GM19043 (cell line): Measurements from ENCODE around the gene ORMDL3.
"Not testable (repeated sequence)": the region's sequence is repeated elsewhere in the genome, so short reads cannot be mapped to it uniquely, and the experiment has no call there.

Experiments
- ATAC-seq: cut with Tn5 transposase; IDR thresholded peaks from one replicate; pipeline ENCODE4 v1.9.1; 2021; ENCODE audit warnings: low read depth; ENCODE audit not compliant: unreplicated experiment

The ORMDL3 gene

GRCh38 chr17:39950871-39951348 lies 23.5 kb upstream of the ORMDL3 start:
- no peak for ATAC-seq

GRCh38 chr17:39949028-39949427 lies 21.6 kb upstream of the ORMDL3 start:
- ATAC-seq, result no peak

GRCh38 chr17:39948489-39948828 lies 21.1 kb upstream of the ORMDL3 start:
- not testable (repeated sequence) for ATAC-seq

GRCh38 chr17:39946551-39947330 lies 19.3 kb upstream of the ORMDL3 start:
- ATAC-seq, result no peak

- no peak for ATAC-seq
Measured at GRCh38 chr17:39944393-39944711, 17.0 kb upstream of the ORMDL3 start.

GRCh38 chr17:39943702-39944392 lies 16.4 kb upstream of the ORMDL3 start:
- ATAC-seq, result no peak

GRCh38 chr17:39939588-39940419 lies 12.4 kb upstream of the ORMDL3 start:
- ATAC-seq, result no peak

GRCh38 chr17:39939106-39939505 lies 11.7 kb upstream of the ORMDL3 start:
- no peak for ATAC-seq

- no peak for ATAC-seq
Measured at GRCh38 chr17:39938140-39938869, 10.9 kb upstream of the ORMDL3 start.

- no peak for ATAC-seq
Measured at GRCh38 chr17:39937447-39937846, 10.0 kb upstream of the ORMDL3 start.

GRCh38 chr17:39935909-39936308 lies 8.5 kb upstream of the ORMDL3 start:
- no peak for ATAC-seq

GRCh38 chr17:39934324-39934723 lies 6.9 kb upstream of the ORMDL3 start:
- ATAC-seq, result no peak

- ATAC-seq, result no peak
Measured at GRCh38 chr17:39933912-39934311, 6.5 kb upstream of the ORMDL3 start.

GRCh38 chr17:39929646-39930407 lies 2.4 kb upstream of the ORMDL3 start:
- ATAC-seq, result no peak

GRCh38 chr17:39928858-39929645 lies 1.7 kb upstream of the ORMDL3 start:
- no peak for ATAC-seq

- no peak for ATAC-seq
Measured at GRCh38 chr17:39927929-39928857, 792 bp upstream of the ORMDL3 start.

- ATAC-seq, result no peak
Measured at GRCh38 chr17:39926588-39927100, 757 bp downstream of the ORMDL3 start.

GRCh38 chr17:39926135-39926587 lies 1.2 kb downstream of the ORMDL3 start:
- ATAC-seq, result no peak
